Glomerular visceral epithelial cell (primary cell): Measurements from ENCODE around the gene SH2D3C.

Source experiments
- DNase-seq: peaks from one replicate; pipeline ENCODE4 v3.0.0-alpha.2; 2016; ENCODE audit errors: extremely low spot score

The SH2D3C gene

DNA sequence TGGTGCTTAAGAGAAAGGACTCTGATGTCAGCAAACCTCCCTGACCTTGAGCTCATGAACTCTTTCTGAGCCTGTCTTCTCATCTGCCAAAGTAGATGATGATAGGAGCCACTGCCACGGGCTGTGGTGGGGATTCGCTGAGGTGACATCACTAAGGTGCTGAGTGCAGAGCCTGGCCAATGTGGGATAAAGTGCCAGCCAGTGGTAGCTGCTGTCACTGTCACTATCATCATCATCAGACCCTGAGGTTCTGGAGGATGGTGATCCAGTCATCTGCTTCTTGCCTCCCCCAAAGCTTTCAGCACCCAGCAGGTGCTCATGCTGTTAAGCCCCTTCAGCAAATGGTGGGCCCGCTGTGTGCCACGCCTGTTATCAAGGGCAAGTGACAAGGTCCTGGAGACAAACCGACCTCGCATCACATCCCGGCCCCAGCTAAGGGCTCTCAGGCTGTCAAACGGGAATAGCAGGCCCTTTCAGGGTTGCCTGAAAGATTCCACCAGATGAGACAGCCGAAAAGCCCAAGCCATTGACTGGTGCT, 30.6 kb upstream of the SH2D3C start:
- no peak for DNase-seq

DNA sequence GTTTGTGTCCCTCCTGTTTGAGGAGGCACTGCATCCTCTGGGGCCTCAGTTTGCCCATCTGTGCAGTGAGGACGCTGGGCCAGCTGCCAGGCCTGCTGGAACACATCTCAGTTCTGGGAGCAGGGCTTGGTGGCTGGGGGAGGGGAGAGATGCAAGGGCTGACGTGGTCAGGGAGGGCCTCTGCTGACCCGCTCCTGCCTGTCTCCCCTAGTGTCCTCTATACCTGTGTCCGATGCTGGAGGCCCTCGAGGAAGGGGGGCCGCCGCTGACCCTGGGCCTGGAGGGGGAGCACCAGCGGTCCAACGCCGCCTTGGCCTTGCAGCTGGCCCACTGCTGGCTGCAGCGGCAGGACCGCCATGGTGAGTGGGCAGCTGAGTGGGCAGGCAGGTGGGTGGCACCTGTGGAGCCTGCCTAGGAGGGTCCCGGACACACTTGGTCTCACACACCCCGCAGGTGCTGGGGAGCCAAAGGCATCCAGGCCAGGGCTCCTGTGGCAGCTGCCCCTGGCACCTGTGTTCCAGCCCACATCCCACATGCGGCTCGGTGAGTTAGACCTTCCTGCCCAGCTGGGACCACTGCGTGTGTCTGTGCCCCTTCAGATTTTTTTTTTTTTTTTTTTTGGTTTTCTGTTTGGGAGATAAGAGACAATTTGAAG, 30.0 kb upstream of the SH2D3C start:
- DNase-seq, result no peak

DNA sequence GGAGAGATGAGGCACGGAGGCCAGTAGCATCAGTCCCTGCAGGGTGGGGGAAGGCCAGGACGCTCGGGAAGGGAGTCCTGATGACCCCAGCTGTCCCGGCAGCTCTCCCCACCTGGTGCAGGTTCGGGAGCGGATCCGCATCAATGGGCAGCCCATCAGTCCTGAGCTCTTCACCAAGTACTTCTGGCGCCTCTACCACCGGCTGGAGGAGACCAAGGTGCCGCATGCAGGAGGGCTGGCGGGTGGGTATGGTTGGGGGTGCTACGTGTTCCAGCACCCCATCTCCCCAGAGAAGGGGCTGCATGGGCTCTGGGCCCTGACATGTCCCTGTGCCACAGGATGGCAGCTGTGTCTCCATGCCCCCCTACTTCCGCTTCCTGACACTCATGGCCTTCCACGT, 28.4 kb upstream of the SH2D3C start:
- no peak for DNase-seq

DNA sequence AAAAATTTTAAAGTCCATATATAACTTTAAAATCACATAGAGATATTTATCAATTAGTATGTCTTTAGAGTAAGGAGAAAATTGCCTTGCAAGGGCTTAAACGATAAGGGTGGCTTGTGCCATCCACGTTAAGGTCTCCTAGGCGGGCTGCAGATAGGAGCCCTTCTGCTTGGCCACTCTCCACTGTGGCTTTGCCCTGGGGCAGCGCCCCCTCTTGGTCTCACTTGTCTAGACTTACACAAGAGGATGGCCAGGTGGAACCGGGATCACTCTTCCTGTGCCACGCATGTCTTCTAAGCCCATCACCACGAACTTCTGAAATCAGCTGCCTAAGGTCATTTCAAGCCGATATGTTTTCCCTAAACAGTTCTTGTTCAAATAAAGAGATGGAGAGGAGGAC, 27.2 kb upstream of the SH2D3C start:
- DNase-seq, result no peak

DNA sequence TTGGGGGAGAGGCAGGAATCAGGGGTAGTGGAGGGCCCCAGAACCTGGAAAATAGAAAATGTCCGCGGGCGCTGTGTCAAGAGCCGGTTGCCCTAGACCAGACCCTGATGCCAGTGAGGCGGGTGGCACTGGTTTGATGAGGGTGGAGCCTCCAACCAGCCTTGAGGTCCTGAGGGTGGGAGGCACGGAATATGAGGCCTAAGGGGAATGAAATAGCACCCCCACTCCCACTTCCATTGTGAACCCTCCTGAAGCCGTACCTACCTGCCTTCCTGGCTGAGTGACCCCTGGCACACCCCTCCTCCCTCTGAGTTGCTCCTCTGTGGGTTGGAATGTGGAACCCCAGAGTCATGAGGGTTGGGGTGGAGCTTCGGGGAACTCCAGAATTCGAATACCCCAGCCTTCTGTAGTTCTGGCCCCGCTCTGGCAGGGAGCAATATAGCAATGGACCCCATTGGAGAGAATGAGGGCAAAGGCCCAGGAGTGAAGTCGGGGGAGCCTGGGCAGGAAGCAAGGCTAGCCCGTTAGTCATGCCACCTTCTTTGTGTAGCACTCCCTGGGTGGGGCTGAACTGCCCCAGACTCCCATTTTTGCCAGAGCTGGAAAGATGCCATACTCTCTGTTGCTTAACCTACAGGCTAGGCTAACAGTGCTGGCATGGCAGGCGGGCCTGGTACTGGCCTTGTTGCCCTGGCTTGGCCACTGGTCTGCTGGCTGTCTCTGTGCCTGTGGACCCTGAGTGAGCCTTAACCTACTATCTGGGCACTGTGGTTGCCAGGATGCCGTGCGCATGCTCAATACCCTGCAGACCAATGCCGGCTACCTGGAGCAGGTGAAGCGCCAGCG, 25.3 kb upstream of the SH2D3C start:
- DNase-seq, result peak; percentile 73

DNA sequence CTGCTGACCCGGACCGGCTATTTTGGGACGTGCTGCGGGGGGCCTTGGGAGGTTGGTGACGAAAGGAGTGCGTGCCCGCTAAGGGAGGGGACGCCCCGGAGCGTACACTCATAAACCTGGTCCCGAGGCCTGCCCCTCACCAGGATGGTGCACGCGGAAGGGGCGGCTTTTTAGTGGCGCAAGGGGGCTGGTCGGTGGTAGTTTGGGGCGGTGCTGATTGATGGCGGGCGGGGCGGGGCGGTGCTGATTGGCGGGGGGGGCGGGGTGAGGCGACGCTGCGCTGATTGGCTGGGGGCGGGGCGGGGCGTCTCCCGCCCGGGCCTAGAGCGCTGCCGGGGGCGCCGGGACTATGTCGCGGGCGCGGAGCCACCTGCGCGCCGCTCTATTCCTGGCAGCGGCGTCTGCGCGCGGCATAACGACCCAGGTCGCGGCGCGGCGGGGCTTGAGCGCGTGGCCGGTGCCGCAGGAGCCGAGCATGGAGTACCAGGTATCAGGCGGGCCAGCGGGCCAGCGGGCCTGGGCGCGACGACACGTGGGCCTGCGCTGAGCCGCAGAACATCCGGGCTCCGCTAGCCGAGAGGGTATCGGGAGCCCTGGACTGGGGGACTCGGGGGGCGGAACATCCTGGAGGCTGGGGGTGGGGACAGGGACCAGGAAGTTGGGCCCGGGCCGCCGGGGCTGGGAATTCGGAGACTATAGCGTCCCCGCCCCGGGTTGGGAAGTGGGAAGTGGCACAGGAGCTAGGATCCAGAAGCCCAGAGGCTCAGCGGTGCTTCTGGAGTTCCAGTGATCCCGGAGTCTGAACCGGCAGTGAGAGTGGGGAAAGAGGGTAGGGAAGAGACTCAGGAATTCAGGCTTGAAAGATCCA, 24.3 kb upstream of the SH2D3C start, which contains the start of gene FPGS:
Gene FPGS (plus strand): TSS at position 307 of the 868 bp plus-strand sequence. CDS start 43 bp downstream, at position 350.
- peak; percentile 91 for DNase-seq

DNA sequence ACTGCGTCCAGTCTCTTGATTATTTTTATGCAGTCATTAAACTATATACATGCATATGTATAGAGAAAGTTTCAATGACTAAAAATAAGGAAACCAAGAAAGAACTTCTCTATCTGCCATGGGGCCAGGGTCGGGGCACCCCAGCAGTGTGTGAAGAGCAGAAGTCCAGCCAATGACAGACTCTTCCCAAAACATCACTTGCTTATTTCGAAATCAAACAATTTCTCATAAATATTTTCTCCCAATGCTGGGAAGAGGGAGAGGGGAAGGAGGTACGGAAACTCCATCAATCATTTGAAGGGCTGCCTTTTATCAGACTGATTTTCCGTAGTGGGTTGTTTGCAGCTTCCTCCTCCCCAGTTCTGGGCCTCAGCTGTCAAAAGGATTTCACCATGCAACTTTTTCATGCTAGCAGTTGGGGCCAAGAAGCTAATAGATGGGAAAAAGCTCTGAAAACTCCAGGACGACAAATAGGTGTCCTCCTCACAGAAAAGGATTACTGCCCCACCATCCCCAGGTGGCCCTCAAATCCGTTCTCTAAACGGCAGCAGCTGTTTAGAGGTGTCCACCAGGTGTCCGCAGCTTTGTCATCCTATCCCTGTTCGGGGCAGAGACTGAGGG, 23.6 kb upstream of the SH2D3C start:
- no peak for DNase-seq

DNA sequence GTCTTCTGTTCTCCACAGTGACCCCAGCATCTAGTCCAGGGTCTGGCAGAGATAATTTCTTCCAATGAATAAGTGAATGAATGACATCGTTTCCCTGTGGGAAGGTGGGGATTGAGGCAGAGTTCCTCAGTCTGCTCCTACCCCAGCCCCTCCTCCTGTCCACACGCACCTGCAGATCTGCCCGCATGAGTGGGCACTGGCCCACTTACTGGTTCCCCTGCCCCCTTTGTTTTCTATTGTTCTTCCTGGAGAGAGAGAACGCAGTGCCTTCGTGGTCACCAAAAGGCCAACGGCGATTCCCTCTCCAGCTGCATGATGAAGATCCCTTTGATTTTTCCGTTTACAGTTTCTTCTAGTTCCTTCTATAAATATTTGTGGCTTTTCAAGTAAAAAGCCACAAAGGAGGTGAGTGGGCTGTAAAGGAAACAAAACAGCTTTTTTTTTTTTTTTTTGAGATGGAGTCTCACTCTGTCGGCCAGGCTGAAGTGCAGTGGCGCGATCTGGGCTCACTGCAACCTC, 18.4 kb upstream of the SH2D3C start:
- DNase-seq, result peak; percentile 66

DNA sequence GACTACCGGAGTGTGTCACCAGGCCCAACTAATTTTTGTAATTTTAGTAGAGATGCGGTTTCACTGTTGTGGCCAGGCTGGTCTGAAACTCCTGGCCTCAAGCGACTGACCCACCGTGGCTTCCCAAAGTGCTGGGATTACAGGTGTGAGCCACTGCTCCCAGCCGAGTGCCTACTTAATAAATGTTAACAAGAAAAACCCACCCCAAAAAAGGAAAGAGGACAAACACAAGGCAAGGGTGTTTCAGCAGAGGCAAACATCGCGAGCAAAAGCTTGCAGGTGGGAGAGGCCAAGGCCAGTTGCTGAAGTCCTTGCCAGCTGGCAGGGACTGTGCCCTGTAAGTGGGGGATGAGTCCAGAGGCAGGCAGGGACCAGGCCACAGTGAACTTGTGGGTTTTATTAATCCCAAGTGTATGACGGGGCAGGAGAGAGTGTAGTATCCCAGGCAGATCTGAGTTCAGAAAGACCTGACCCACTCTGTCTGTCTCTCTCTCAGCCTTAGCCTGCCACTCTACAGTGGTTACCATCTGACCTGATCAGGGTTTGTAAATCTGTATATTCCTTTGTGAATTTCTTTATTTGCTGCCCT, 17.9 kb upstream of the SH2D3C start:
- DNase-seq, result peak; percentile 28

DNA sequence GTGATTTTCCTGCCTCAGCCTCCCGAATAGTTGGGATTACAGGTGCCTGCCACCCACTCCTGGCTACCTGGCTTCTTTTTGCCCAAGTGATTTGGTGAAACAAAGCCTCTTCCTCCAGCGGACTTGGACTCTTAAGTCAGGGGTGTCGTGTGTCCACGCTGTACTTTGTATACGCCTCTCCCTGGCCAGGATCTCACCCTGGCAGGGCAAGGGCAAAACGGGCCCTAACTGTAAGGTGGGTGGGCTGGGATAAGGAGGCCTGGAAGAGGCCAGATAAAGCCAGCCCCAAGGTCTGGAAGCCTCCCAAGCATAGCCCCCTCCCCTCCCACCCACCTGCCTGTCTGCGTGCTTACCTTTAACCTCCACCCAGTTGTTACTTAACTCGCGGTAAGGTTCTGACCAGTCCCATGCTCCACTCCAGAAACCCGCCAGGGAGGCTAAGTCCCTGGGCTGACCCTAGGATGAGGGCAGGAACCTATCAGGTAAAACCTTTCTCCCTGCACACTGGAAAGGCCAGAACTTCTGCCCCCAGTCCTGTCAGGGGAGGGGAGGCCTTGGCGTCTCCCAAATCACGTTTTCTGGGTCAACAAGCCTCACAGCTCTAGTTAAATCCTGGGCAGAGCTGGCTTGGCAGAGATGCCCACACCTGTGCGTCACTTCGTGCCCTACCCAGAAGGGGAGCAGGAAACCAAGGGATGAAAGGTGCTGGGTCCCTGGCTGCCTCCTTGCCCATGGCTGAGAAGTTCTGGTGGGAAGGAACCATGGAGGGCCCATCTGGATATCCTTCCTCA, 15.7 kb upstream of the SH2D3C start:
- DNase-seq, result no peak

DNA sequence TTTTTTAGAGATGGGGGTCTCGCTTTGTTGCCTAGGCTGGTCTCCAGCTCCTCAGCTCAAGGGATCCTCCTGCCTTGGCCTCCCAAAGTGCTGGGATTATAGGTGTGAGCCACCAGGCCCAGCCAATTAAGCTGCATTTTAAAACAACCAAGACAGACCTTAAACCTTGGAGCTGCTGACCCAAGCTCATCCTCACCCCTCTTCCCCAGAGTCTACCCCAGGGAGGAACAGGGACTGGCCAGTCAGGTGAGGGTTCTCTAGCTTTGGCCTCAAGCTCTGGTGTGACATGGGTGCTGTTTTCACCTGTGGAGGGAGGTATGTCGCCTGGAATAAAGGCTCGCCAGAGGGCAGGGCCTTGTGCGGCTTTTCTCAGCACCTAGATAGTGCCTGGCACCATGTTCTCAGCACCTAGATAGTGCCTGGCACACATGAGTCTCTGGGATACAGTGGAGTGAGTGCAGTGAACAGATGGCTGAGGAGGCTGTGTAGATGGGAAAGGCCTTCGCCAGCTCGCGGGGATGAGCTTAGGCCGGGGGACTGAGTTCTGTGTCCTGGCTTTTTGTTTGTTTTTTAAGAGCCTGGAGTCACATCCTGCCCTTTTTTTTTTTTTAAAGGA, 14.7 kb upstream of the SH2D3C start:
- no peak for DNase-seq

DNA sequence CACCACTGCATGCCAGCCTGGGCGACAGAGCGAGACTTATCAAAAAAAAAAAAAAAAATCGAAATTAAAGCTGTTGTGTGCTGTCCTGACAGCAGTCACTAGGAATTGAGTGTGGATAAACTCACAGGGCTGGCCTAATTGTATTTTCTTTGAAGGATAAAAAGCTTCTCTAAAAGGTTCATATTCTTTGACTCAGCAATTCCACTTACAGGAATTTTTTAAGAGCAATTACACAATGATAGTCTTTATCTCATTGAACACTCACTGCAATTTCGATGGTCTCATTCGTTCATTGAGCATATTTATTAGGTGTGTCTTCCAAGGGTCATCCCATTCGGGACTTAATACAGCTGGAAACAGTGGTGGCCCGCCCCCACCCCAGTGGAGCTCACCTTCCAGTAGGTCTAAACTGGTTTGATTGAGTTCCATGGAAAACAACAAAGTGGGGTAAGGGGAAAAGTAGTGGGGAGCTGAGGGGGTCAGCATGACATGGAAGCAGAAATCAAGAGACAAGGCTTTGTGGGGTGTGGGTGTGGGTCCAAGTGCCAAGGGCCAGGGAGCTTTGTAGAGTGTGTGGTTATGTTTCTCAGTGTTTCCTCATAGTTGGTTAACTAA, 14.1 kb upstream of the SH2D3C start:
- no peak for DNase-seq

DNA sequence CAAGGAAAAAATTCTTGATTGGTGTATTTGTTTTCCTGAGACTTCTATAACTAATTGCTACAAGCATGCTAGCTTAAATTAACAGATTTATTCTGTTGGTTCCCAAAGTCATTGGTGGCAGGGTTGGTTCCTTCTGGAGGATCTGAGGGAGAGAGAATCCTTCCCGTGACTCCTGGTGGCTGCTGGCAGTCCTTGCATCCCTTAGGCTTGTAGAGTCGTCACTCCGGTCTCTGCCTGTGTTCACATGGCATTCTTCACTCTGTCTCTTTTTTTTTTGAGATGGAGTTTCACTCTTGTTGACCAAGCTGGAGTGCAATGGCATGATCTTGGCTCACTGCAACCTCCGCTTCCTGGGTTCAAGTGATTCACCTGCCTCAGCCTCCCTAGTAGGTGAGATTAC, 12.6 kb upstream of the SH2D3C start:
- no peak for DNase-seq

DNA sequence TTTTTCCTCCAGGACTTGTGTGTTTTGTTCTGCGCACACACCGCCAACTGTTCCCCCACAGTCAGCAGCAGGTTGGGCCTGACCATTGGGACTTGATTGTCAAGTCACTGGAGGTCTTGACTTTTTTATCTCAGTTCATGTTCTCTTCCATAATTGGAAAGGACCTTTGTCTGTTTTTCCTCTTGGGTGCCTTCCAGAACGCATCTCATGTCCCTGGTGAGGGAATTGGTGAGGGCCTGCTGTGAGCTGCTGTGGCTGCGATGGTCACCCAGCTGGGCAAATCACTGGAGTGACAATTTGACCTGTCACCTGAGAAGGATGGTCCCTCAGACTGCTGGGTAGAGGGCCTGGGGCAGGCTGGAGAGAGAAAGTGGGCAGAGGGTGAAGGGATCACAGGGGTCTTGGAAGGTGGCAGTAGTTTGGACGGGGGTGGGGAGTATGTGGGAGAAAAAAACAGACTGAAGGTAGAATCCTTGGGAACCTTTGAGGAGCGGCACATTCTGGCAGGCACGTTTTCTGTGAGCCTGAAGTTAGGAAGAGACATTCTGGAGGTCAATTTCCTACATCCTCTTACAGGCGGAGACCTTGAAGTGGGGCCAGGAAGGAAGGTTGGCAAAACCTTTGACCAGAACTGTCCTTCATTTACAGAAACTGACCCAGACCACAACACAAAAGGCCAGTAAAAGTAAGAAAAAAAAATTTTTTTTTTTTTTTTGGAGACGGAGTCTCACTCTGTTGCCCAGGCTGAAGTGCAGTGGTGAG, 11.8 kb upstream of the SH2D3C start:
- no peak for DNase-seq

DNA sequence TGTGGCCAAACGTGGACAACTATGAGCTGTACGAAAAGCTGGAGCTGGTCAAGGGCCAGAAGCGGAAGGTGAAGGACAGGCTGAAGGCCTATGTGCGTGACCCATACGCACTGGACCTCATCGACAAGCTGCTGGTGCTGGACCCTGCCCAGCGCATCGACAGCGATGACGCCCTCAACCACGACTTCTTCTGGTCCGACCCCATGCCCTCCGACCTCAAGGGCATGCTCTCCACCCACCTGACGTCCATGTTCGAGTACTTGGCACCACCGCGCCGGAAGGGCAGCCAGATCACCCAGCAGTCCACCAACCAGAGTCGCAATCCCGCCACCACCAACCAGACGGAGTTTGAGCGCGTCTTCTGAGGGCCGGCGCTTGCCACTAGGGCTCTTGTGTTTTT, 10.7 kb upstream of the SH2D3C start:
- DNase-seq, result no peak

DNA sequence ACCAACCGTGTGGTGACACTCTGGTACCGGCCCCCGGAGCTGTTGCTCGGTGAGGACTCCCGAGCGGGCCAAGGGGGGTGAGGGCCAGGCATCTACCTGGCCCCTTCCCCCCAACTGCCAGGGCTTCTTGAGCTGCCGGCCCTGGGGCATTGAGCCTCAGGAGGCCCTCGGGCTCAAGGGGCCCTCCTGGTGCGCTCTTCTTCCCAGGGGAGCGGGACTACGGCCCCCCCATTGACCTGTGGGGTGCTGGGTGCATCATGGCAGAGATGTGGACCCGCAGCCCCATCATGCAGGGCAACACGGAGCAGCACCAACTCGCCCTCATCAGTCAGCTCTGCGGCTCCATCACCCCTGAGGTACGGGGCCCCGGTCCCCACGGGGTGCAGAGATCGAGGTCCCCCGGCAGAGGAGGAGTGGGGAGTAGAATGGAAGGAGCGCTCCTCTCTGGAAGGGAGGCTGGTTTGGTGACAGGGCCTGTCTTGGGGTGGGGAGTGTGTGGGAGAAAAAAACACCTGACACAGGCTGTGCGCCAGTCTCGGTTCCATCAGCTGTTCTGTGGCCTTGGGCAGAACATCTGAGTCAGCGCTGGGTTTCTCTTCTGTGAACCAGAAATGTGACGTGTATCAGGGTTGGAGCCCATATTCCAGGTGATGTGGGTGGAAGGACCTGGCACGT, 10.0 kb upstream of the SH2D3C start:
- no peak for DNase-seq

DNA sequence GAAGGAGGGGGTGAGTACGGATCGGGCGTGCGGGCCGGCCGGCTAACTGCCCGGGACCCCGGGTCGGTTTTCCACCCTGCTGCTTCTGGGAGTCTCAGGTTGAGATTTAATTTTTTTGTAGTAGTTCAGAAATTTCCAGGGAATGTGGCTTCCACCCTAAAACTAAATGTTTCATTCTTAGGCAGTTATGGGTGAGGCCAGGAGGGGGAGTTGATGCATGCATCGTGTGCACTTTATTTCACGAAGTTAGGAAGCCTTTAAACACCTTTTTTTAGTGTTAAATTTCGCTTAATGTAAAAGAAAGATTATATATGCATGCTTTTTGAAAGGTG, 8.3 kb upstream of the SH2D3C start:
- DNase-seq, result no peak
